GM12878 (cell line): ENCODE results near the gene NF1. TPM values are rescaled to one million over a fixed set of nuclear protein-coding genes. Genes with fewer than 3 reads are reported as not detected.

ENCODE experiments used
- ATAC-seq: fragments of 200-7000 bp; cut with Tn5 transposase; 3 replicates; pipeline ENCODE4 v1.9.1; 2020; ENCODE audit warnings: mild to moderate bottlenecking, moderate library complexity
- BruUV-seq: library from RNA; stranded (reverse); fragments of 400-500 nt; replicated peaks from 2 replicates; lab custom pipeline; 2021; lab: Mats Ljungman, UMichigan
- CTCF ChIA-PET: fragments of 300-600 bp; sonication (Branson Sonifier 250); formaldehyde crosslinking; extraction: SDS; loops from one replicate; lab custom pipeline; 2021; ENCODE audit warnings: inconsistent platforms; lab: Yijun Ruan, JAX
- POLR2A ChIA-PET: fragments of 350-600 bp; formaldehyde crosslinking; extraction: SDS; loops from one replicate; lab custom pipeline; 2021; ENCODE audit warnings: inconsistent platforms; lab: Charles Lee
- RAD21 ChIA-PET: fragments of 300-600 bp; sonication (Branson Sonifier 250); formaldehyde crosslinking; loops from one replicate; lab custom pipeline; 2023; ENCODE audit warnings: antibody characterized with exemption; ENCODE audit not compliant: unreplicated experiment; lab: Charles Lee
- SMC1A ChIA-PET: fragments of 300-600 bp; sonication (Branson Sonifier 250); formaldehyde crosslinking; loops from one replicate; lab custom pipeline; 2023; ENCODE audit not compliant: unreplicated experiment, uncharacterized antibody; lab: Charles Lee
- DNase-seq: peaks from one replicate; pipeline ENCODE4 v3.0.0-alpha.2; 2011; ENCODE audit warnings: low read depth, low spot score
- FAIRE-seq: peaks from 3 replicates; lab custom pipeline; 2011; peaks lifted over from hg19 to GRCh38; lab: Jason Lieb, UNC
- H2AFZ ChIP-seq: 2 replicates; pipeline ENCODE4 v1.6.0; 2011; ENCODE audit warnings: low read depth, low read length, control low read depth; ENCODE audit not compliant: control insufficient read depth
- H3K27ac ChIP-seq: 2 replicates; pipeline ENCODE4 v1.5.1; 2011; ENCODE audit warnings: control low read depth; ENCODE audit not compliant: control insufficient read depth, insufficient read depth
- H3K27me3 ChIP-seq, 2 experiments: replicated peaks in 1 of 2; 2 replicates each; pipeline versions ENCODE4 v1.6.0 to v1.6.1; 2011; ENCODE audit warnings: low read length in 1 of 2; ENCODE audit not compliant: control insufficient read depth in 2 of 2, insufficient read depth in 2 of 2
- H3K36me3 ChIP-seq, 2 experiments: 2 replicates each; pipeline ENCODE4 v1.5.1; 2011; ENCODE audit warnings: low read length in 1 of 2; ENCODE audit not compliant: control insufficient read depth in 2 of 2, insufficient read depth in 2 of 2
- H3K4me1 ChIP-seq: 2 replicates; pipeline ENCODE4 v1.6.1; 2011; ENCODE audit warnings: mild to moderate bottlenecking, low read length, moderate library complexity, mixed read lengths; ENCODE audit not compliant: control insufficient read depth, insufficient read depth
- H3K4me2 ChIP-seq: 2 replicates; pipeline ENCODE4 v1.6.0; 2011; ENCODE audit warnings: control low read depth; ENCODE audit not compliant: control insufficient read depth, insufficient read depth
- H3K4me3 ChIP-seq: fragments of 200-600 bp; sonication (generic); 2 replicates; pipeline ENCODE4 v1.5.1; 2016
- H3K79me2 ChIP-seq: 2 replicates; pipeline ENCODE4 v1.6.0; 2011; ENCODE audit warnings: low read length; ENCODE audit not compliant: control insufficient read depth, insufficient read depth
- H3K9ac ChIP-seq: 2 replicates; pipeline ENCODE4 v1.8.0; 2011; ENCODE audit warnings: low read length, control low read depth, mixed read lengths; ENCODE audit not compliant: control insufficient read depth, insufficient read depth
- H3K9me3 ChIP-seq: replicated peaks from 3 replicates; pipeline ENCODE4 v1.5.1; 2011; ENCODE audit warnings: mild to moderate bottlenecking, low read length; ENCODE audit not compliant: control insufficient read depth, insufficient read depth
- H4K20me1 ChIP-seq: 2 replicates; pipeline ENCODE4 v1.6.0; 2011; ENCODE audit not compliant: control insufficient read depth, insufficient read depth
- ATF3 ChIP-seq: IDR thresholded peaks from 2 replicates; pipeline ENCODE4 v1.6.1; 2011; ENCODE audit warnings: low read depth, mild to moderate bottlenecking, low read length, moderate library complexity, borderline replicate concordance; ENCODE audit errors: extremely low read depth
- CREB1 ChIP-seq: IDR thresholded peaks from 2 replicates; pipeline ENCODE4 v1.6.1; 2012; ENCODE audit warnings: low read depth, mild to moderate bottlenecking, inconsistent platforms
- CTCF ChIP-seq, 3 experiments: IDR thresholded peaks in 2 of 3; conservative IDR thresholded peaks in 1 of 3; 2 replicates each; pipeline ENCODE4 v1.5.1; 2011; ENCODE audit warnings: low read depth in 3 of 3, low read length in 3 of 3, mild to moderate bottlenecking in 3 of 3, control low read depth in 2 of 3, moderate library complexity in 2 of 3, inconsistent platforms in 1 of 3, mixed read lengths in 1 of 3; ENCODE audit not compliant: control insufficient read depth in 2 of 3, insufficient read depth in 1 of 3; ENCODE audit errors: extremely low read depth in 1 of 3
- ELK1 ChIP-seq: IDR thresholded peaks from 2 replicates; pipeline ENCODE4 v1.6.1; 2012; ENCODE audit warnings: low read depth, low read length, improper control_type of control experiment
- ETV6 ChIP-seq, 2 experiments: fragments of 450-650 bp in 1 of 2; IDR thresholded peaks in 1 of 2; conservative IDR thresholded peaks in 1 of 2; 2 replicates each; pipeline ENCODE4 v1.6.1; 2014; ENCODE audit warnings: antibody characterized with exemption in 1 of 2, borderline replicate concordance in 1 of 2, low read depth in 1 of 2, mild to moderate bottlenecking in 1 of 2, moderate library complexity in 1 of 2
- FOS ChIP-seq: IDR thresholded peaks from 3 replicates; pipeline ENCODE4 v1.6.1; 2011; ENCODE audit warnings: borderline replicate concordance; ENCODE audit not compliant: insufficient read length; ENCODE audit errors: extremely low read depth
- HDGF ChIP-seq: fragments of 450-650 bp; IDR thresholded peaks from 2 replicates; pipeline ENCODE4 v1.6.1; 2016; ENCODE audit warnings: antibody characterized with exemption
- JUNB ChIP-seq: IDR thresholded peaks from 2 replicates; pipeline ENCODE4 v1.6.1; 2016; ENCODE audit warnings: antibody characterized with exemption, mild to moderate bottlenecking
- MEF2B ChIP-seq: fragments of 450-650 bp; IDR thresholded peaks from 2 replicates; pipeline ENCODE4 v1.6.1; 2018; ENCODE audit warnings: mild to moderate bottlenecking, moderate library complexity; ENCODE audit not compliant: partially characterized antibody, poor library complexity, severe bottlenecking
- MXI1 ChIP-seq: fragments of 150-350 bp; IDR thresholded peaks from 2 replicates; pipeline ENCODE4 v1.6.1; 2011; ENCODE audit warnings: low read depth, mild to moderate bottlenecking, inconsistent platforms, low read length, improper control_type of control experiment
- NFYB ChIP-seq: IDR thresholded peaks from 2 replicates; pipeline ENCODE4 v1.6.1; 2011; ENCODE audit warnings: low read depth, mild to moderate bottlenecking, low read length, improper control_type of control experiment, moderate library complexity; ENCODE audit not compliant: insufficient read depth
- RAD21 ChIP-seq: IDR thresholded peaks from 2 replicates; pipeline ENCODE4 v1.6.1; 2011; ENCODE audit warnings: mild to moderate bottlenecking, low read depth, low read length, moderate library complexity; ENCODE audit not compliant: insufficient read depth
- ZBTB11 ChIP-seq: fragments of 450-650 bp; formaldehyde crosslinking; IDR thresholded peaks from 2 replicates; pipeline ENCODE4 v1.5.0; 2022; ENCODE audit warnings: mild to moderate bottlenecking, missing genetic modification characterization
- WGBS: methylation state at CpG from one replicate; pipeline ENCODE4 v1.1.6; 2016; ENCODE audit warnings: low lambda C conversion rate; ENCODE audit not compliant: insufficient replicate concordance, insufficient coverage; ENCODE audit errors: missing lambda C conversion rate; 5-methylcytosine and 5-hydroxymethylcytosine counted together
- in situ Hi-C: fragments of 300-500 bp; cut with MboI; formaldehyde crosslinking; loops from 9 replicates; pipeline ENCODE4 v1.14.3; 2018; ENCODE audit warnings: mixed read lengths
- intact Hi-C: fragments of 100-400 bp; cut with micrococcal nuclease; formaldehyde crosslinking; loops from one replicate; pipeline ENCODE4 v1.14.2; 2022; ENCODE audit not compliant: unreplicated experiment
- polyA plus RNA-seq, 11 experiments: library from polyadenylated mRNA; depleted of rRNA in 4 of 11; unstranded in 6 of 11; stranded (reverse) in 5 of 11; fragments of >200 nt; fragmentation: Nextera tagmentation in 4 of 11; fragmentation: Illumina TruSeq in 1 of 11; extraction: Ambion mirVana in 4 of 11; extraction: Trizol in 1 of 11; gene quantifications; 1 replicate in 1 of 11; 2 replicates in 10 of 11; pipeline versions ENCODE4 v1.2.1 to v1.2.3, GENCODE V29; 2011 to 2016; ENCODE audit warnings: inconsistent platforms in 2 of 11, missing spikeins in 2 of 11, low read depth in 1 of 11
- total RNA-seq, 4 experiments: library from RNA; depleted of rRNA in 3 of 4; stranded (reverse); fragments of >200 nt in 3 of 4; fragmentation: Illumina TruSeq in 1 of 4; extraction: Trizol in 1 of 4; gene quantifications; 2 replicates each; pipeline versions ENCODE4 v1.2.1 to v1.2.3, GENCODE V29; 2013 to 2021

Gene NF1
- total and polyA plus RNA-seq, 10 of the 15 experiments (the other 5 are each of a cell fraction or from before 2014, with no cell fraction given) = 2.5 to 31.8 (median 16.6) TPM

GRCh38 chr17:31281061-31281460 lies 186.3 kb downstream of the NF1 start:
- intact Hi-C loops = no loop called here
- SMC1A ChIA-PET = interaction anchor here (1.1 kb wide), 1 partner anchor 31 kb away, joined by 3 read pairs; no protein-coding TSS in a partner anchor
- in situ Hi-C loops = no loop called here
- Histone ChIP-seq H4K20me1 (no peaks in the 10 kb centered on the region), H3K4me2 (no peak overlapping the region), H3K9ac (no peak overlapping the region), H3K27me3 (no peaks in the 10 kb centered on the region), H3K27ac (no peak overlapping the region), H3K4me3 (no peak overlapping the region), H2AFZ (no peak overlapping the region), H3K36me3 (peaks cover 0 to 7% of the 10 kb centered on the region in 2 experiments; a peak in 2 of 4 replicates), H3K79me2 (no peaks in the 10 kb centered on the region), H3K9me3 (no peaks in the 10 kb centered on the region), H3K4me1 (no peaks in the 10 kb centered on the region)
- BruUV-seq = no TSS peak
- DNase-seq = no peak
- TF ChIP-seq HDGF (no peak), ELK1 (no peak), ATF3 (no peak), CTCF (IDR thresholded peaks at IDR 0.05 in 2 of 3, conservative IDR thresholded peaks at IDR 0.05 in 1 of 3; ENCODE audit: control insufficient read depth in 2 of 3, extremely low read depth in 1 of 3, insufficient read depth in 1 of 3, low read depth in 3 of 3, low read length in 3 of 3) (no peak), CREB1 (no peak), MXI1 (no peak), NFYB (no peak), FOS (no peak), RAD21 (no peak), ETV6 (conservative IDR thresholded peaks at IDR 0.05 in 1 of 2, IDR thresholded peaks at IDR 0.05 in 1 of 2; ENCODE audit: borderline replicate concordance in 1 of 2, low read depth in 1 of 2) (no peak), ZBTB11 (no peak), MEF2B (no peak), JUNB (no peak)
- no peak for ATAC-seq
- no peak for FAIRE-seq
- RAD21 ChIA-PET = no interaction called here
- POLR2A ChIA-PET = interaction anchor here (0.7 kb wide), 1 partner anchor 11 kb away, joined by 4 read pairs; no protein-coding TSS in a partner anchor
- CTCF ChIA-PET = interaction anchor here (1.1 to 1.2 kb wide), 3 partner anchors 14 to 92 kb away, joined by 3 to 4 read pairs (median 3); no protein-coding TSS in a partner anchor
- 100% methylated on average over 2 of the region's 2 CpGs for WGBS
